ENCODE measurements around the gene TRIM28. TPM values are rescaled to one million over a fixed set of nuclear protein-coding genes. Genes with fewer than 3 reads are reported as not detected.
A peak's percentile ranks its signal among the peaks of the same experiment; 100 is the strongest.

TRIM28 gene
- total and polyA plus RNA-seq, 4 donors: 47.1 to 157 (median 84.2) TPM

- H3K27me3 ChIP-seq (ENCODE audit: control insufficient read depth in 4 of 4, insufficient read depth in 4 of 4, low read length in 3 of 4): no peaks in the 10 kb centered on the region
- DNase-seq (ENCODE audit: low spot score): no peak
- H3K4me3 ChIP-seq (ENCODE audit: low read depth in 1 of 3, low read length in 3 of 3): peak overlapping the region in 2 of 3 donors; percentile 16 to 20
- WGBS: 5% methylated on average over 107 of the region's 107 CpGs
- peaks cover 24 to 40% (median 34%) of the 10 kb centered on the region in 4 donors for H3K4me1 ChIP-seq (ENCODE audit: control insufficient read depth in 4 of 4, insufficient read depth in 4 of 4, low read length in 3 of 4)
- TF ChIP-seq SP1 (IDR thresholded peaks at IDR 0.05) (no peak), JUND (IDR thresholded peaks at IDR 0.05) (no peak), HNF4G (IDR thresholded peaks at IDR 0.05) (no peak), FOXA1 (IDR thresholded peaks at IDR 0.05) (no peak), ATF3 (IDR thresholded peaks at IDR 0.05) (no peak), YY1 (IDR thresholded peaks at IDR 0.05) (no peak), RAD21 (IDR thresholded peaks at IDR 0.05) (no peak), FOXA2 (IDR thresholded peaks at IDR 0.05) (no peak), TAF1 (conservative IDR thresholded peaks at IDR 0.05) (no peak), GABPA (IDR thresholded peaks at IDR 0.05 in 1 of 2, conservative IDR thresholded peaks at IDR 0.05 in 1 of 2) (no peak), RXRA (IDR thresholded peaks at IDR 0.05) (no peak), HNF4A (conservative IDR thresholded peaks at IDR 0.05) (no peak), NR2F2 (IDR thresholded peaks at IDR 0.05) (no peak), EGR1 (IDR thresholded peaks at IDR 0.05; ENCODE audit: low read depth in 2 of 2) (no peak), ZBTB33 (IDR thresholded peaks at IDR 0.05) (no peak), MAX (IDR thresholded peaks at IDR 0.05) (no peak)
- TF ChIP-seq, protein P1, sequence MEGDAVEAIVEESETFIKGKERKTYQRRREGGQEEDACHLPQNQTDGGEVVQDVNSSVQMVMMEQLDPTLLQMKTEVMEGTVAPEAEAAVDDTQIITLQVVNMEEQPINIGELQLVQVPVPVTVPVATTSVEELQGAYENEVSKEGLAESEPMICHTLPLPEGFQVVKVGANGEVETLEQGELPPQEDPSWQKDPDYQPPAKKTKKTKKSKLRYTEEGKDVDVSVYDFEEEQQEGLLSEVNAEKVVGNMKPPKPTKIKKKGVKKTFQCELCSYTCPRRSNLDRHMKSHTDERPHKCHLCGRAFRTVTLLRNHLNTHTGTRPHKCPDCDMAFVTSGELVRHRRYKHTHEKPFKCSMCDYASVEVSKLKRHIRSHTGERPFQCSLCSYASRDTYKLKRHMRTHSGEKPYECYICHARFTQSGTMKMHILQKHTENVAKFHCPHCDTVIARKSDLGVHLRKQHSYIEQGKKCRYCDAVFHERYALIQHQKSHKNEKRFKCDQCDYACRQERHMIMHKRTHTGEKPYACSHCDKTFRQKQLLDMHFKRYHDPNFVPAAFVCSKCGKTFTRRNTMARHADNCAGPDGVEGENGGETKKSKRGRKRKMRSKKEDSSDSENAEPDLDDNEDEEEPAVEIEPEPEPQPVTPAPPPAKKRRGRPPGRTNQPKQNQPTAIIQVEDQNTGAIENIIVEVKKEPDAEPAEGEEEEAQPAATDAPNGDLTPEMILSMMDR (IDR thresholded peaks at IDR 0.05; ENCODE audit: low read depth, low read length, missing input control): no peak
- TF ChIP-seq, protein P2, sequence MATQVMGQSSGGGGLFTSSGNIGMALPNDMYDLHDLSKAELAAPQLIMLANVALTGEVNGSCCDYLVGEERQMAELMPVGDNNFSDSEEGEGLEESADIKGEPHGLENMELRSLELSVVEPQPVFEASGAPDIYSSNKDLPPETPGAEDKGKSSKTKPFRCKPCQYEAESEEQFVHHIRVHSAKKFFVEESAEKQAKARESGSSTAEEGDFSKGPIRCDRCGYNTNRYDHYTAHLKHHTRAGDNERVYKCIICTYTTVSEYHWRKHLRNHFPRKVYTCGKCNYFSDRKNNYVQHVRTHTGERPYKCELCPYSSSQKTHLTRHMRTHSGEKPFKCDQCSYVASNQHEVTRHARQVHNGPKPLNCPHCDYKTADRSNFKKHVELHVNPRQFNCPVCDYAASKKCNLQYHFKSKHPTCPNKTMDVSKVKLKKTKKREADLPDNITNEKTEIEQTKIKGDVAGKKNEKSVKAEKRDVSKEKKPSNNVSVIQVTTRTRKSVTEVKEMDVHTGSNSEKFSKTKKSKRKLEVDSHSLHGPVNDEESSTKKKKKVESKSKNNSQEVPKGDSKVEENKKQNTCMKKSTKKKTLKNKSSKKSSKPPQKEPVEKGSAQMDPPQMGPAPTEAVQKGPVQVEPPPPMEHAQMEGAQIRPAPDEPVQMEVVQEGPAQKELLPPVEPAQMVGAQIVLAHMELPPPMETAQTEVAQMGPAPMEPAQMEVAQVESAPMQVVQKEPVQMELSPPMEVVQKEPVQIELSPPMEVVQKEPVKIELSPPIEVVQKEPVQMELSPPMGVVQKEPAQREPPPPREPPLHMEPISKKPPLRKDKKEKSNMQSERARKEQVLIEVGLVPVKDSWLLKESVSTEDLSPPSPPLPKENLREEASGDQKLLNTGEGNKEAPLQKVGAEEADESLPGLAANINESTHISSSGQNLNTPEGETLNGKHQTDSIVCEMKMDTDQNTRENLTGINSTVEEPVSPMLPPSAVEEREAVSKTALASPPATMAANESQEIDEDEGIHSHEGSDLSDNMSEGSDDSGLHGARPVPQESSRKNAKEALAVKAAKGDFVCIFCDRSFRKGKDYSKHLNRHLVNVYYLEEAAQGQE (IDR thresholded peaks at IDR 0.05): no peak
- no peak overlapping the region for H3K9ac ChIP-seq (ENCODE audit: low read depth in 1 of 2, low read length in 2 of 2)
- H3K9me3 ChIP-seq (ENCODE audit: control insufficient read depth in 4 of 4, low read length in 3 of 4): no peaks in the 10 kb centered on the region
- H3K36me3 ChIP-seq (ENCODE audit: control insufficient read depth in 4 of 4, insufficient read depth in 3 of 4, low read depth in 1 of 4, low read length in 3 of 4): peaks cover 0 to 3% (median 2%) of the 10 kb centered on the region in 4 donors
- H3K27ac ChIP-seq (ENCODE audit: low read depth in 1 of 2, low read length in 2 of 2): no peak overlapping the region
These were observed 18.5 kb downstream of the TRIM28 start for GRCh38 chr19:58562122-58563033.
